WERI-Rb-1 (cell line): ENCODE results near the gene BEND7.

Experiments
- DNase-seq: peaks from one replicate; pipeline ENCODE4 v3.0.0-alpha.2; 2020
- H3K27ac ChIP-seq: fragments of 250-450 bp; sonication (Bioruptor Pico); 2 replicates; pipeline ENCODE4 v1.5.1; 2020; ENCODE audit warnings: mild to moderate bottlenecking, moderate library complexity
- H3K27me3 ChIP-seq: fragments of 250-450 bp; sonication (Bioruptor Pico); 2 replicates; pipeline ENCODE4 v1.5.1; 2021; ENCODE audit warnings: mild to moderate bottlenecking, low read depth, moderate library complexity; ENCODE audit not compliant: insufficient read depth, severe bottlenecking
- H3K36me3 ChIP-seq: fragments of 250-450 bp; sonication (Bioruptor Pico); 2 replicates; pipeline ENCODE4 v1.5.1; 2020; ENCODE audit warnings: mild to moderate bottlenecking, moderate library complexity
- H3K4me3 ChIP-seq: 2 replicates; pipeline ENCODE4 v1.5.1; 2011; ENCODE audit warnings: low read depth, mild to moderate bottlenecking, control low read depth, low read length
- H3K9me3 ChIP-seq: fragments of 250-450 bp; sonication (Bioruptor Pico); 2 replicates; pipeline ENCODE4 v1.5.1; 2021; ENCODE audit warnings: mild to moderate bottlenecking, moderate library complexity; ENCODE audit not compliant: severe bottlenecking
- TF ChIP-seq, protein P1 (sequence below): IDR thresholded peaks from 2 replicates; pipeline ENCODE4 v1.5.1; 2011; ENCODE audit warnings: low read depth, mild to moderate bottlenecking, control low read depth, inconsistent platforms, low read length

BEND7 gene

DNA sequence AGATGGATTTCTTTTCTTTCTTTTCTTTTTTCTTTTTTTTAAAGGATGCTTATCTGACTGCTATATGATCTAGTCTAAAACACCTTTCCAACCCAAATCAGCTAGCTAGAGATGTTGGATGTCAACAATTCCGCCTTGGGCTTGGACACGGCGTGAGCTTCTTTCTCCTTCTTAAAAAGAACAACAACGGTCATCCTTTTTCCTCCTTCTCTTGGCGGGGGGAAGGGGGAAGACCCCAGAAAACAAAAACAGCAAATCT is 1.0 kb downstream of the BEND7 start:
- no peaks in the 10 kb centered on the region for H3K9me3 ChIP-seq
- no peak for DNase-seq
- TF ChIP-seq, protein P1, sequence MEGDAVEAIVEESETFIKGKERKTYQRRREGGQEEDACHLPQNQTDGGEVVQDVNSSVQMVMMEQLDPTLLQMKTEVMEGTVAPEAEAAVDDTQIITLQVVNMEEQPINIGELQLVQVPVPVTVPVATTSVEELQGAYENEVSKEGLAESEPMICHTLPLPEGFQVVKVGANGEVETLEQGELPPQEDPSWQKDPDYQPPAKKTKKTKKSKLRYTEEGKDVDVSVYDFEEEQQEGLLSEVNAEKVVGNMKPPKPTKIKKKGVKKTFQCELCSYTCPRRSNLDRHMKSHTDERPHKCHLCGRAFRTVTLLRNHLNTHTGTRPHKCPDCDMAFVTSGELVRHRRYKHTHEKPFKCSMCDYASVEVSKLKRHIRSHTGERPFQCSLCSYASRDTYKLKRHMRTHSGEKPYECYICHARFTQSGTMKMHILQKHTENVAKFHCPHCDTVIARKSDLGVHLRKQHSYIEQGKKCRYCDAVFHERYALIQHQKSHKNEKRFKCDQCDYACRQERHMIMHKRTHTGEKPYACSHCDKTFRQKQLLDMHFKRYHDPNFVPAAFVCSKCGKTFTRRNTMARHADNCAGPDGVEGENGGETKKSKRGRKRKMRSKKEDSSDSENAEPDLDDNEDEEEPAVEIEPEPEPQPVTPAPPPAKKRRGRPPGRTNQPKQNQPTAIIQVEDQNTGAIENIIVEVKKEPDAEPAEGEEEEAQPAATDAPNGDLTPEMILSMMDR, result no peak
- no peak overlapping the region for H3K27ac ChIP-seq
- no peaks in the 10 kb centered on the region for H3K36me3 ChIP-seq
- H3K27me3 ChIP-seq, result no peaks in the 10 kb centered on the region
- peak overlapping the region; percentile 58 for H3K4me3 ChIP-seq

DNA sequence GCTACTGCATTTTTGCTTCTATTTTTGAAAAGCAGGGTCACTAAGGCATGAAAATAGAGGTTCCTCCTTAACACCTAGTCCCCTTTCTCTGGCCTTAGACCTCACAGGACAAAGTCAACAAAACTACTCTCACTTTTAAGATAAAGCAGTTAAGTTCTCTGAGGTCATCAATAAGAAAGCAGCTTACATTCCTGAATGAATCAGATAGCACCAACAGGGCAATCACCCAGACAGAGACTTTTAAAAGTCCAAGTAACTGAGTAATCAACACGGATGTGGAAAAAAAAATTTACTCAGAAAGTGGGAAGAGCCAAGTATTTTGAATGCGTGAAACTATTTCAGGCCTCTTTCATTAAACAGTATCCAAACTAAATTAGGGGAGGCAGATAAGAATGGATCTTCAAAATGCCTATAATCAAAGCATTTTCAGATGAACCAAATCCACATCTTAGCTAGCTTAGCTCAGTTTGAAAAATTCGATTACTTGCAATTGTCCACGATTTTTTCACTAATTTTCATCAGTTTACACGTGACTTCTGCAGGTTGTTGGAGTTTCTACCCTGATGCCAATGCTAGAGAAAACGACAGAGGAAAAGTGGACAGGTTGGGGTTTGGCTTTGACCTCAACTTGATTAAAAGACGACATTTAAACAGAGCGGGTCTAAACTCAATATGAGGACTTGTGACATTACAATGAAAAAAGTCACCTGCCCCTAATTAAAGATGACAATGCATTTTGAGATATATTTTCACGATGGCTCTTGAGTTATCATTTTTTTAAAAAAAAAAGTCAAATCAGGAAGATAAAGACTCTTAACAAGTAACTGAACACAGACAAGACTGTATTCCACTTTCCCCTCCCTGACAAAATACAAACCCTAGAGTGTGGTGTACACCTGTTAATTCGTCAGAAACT is 1.6 kb downstream of the BEND7 start:
- H3K27me3 ChIP-seq, result no peaks in the 10 kb centered on the region
- TF ChIP-seq, protein P1, result no peak
- no peaks in the 10 kb centered on the region for H3K9me3 ChIP-seq
- H3K4me3 ChIP-seq, result peak overlapping the region; percentile 58
- no peak overlapping the region for H3K27ac ChIP-seq
- no peak for DNase-seq
- no peaks in the 10 kb centered on the region for H3K36me3 ChIP-seq

DNA sequence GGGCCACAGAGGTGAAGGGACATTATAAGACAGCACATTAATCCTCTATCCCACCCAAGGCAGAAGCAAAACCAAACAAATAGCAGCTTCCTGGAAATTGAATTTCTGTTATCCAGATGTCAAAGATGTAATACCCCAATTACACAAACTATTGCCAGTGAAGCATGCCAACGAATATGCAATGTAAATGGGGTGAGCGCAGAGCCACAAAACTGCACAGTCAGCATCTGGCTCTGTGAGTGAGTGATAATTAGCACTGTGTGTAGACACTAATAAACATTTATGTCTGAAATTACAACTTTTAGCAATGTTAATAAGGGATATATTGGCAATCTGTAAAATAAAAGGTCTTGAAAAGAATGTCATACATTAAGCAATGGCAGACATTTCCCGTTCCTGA is 3.2 kb downstream of the BEND7 start:
- TF ChIP-seq, protein P1, result no peak
- Histone ChIP-seq H3K27me3 (no peaks in the 10 kb centered on the region), H3K9me3 (no peaks in the 10 kb centered on the region), H3K4me3 (no peak overlapping the region), H3K36me3 (no peaks in the 10 kb centered on the region), H3K27ac (no peak overlapping the region)
- DNase-seq, result no peak

DNA sequence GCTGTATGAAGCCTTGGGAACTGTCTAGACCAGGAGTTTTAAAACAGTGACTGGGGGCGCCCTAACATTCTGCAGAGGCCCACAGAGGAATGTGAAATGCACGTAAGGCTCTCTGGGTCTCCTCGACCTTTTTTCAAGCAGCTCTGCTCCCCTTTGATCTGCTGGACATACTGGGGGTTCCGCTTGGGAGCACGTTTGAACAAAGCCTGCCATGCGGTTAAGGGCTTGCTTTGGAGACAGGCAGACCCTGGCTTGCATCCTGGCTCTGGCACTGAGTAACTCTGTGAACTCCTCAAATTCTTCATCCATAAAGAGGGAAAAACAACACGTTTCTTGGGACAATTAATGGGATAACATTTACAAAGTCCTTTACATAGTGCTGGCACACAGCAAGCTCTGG is 7.8 kb downstream of the BEND7 start:
- TF ChIP-seq, protein P1, result no peak
- Histone ChIP-seq H3K36me3 (no peaks in the 10 kb centered on the region), H3K4me3 (no peak overlapping the region), H3K27me3 (no peaks in the 10 kb centered on the region), H3K27ac (no peak overlapping the region), H3K9me3 (no peaks in the 10 kb centered on the region)
- no peak for DNase-seq

DNA sequence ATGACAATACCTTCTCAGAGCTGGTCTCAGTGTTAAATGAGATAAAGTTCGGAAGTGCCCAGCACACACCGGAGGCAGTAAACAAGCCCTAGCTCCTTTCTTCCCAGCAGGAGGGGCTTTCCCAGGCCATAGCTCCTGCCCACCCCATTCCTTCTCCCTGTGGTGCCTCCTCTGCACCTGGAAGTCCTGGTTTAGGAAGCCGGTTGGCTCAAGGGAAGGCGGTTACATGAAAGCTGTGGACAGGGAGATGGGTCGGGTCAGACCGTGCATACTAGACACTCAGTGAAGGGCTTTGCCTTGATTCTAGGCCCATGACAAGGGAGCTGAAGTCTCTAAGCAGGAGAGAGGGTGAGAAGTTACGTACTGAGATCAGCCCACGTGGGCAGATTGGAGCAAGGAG is 8.6 kb downstream of the BEND7 start:
- TF ChIP-seq, protein P1, result no peak
- Histone ChIP-seq H3K4me3 (no peak overlapping the region), H3K27me3 (no peaks in the 10 kb centered on the region), H3K36me3 (no peaks in the 10 kb centered on the region), H3K9me3 (no peaks in the 10 kb centered on the region), H3K27ac (no peak overlapping the region)
- no peak for DNase-seq

DNA sequence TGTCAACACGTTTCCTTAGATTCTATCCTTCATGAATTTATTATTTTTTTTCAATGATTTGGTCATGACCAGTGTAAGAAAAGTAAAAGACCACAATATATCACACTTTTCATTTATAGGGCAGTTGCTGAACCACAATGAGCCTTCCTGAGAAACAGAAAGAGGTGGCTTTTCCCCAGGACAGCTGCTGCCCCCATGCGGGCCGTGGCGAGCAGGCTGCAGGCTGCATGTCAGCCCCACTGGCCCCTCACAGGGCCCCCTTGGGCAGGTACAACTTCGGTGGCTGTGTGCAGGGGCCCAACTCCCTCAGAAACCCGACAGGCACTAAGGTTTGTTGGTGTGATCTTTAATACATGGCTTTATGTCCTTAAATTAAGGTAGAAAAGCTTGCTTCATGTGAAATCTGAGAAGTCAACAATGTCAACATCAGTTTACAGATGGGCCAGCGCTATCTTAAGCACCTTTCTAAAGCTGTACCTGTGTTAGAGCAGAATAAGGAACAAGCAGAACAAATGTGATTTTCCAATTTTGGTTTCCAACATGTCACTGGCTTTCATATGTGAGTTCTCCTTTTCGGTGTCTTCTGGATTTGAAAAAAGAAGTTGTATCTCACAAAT is 10.6 kb downstream of the BEND7 start:
- no peaks in the 10 kb centered on the region for H3K9me3 ChIP-seq
- DNase-seq, result peak; percentile 33
- no peaks in the 10 kb centered on the region for H3K27me3 ChIP-seq
- no peaks in the 10 kb centered on the region for H3K36me3 ChIP-seq
- H3K27ac ChIP-seq, result no peak overlapping the region
- TF ChIP-seq, protein P1, result peak; percentile 59
- H3K4me3 ChIP-seq, result no peak overlapping the region
